Liver (tissue), 3 donors: ENCODE results near the gene P3H2.

Experiments
- GABPA ChIP-seq, 2 donors: IDR thresholded peaks in 1 of 2; conservative IDR thresholded peaks in 1 of 2; 2 replicates each; pipeline ENCODE4 v1.6.1; 2016; ENCODE audit warnings: antibody characterized with exemption in 2 of 2, mild to moderate bottlenecking in 1 of 2, moderate library complexity in 1 of 2
- RAD21 ChIP-seq, 2 donors: IDR thresholded peaks; 2 replicates each; pipeline ENCODE4 v1.6.1; 2016; ENCODE audit warnings: antibody characterized with exemption in 2 of 2, mild to moderate bottlenecking in 2 of 2
- TAF1 ChIP-seq: conservative IDR thresholded peaks from 2 replicates; pipeline ENCODE4 v1.6.1; 2016; ENCODE audit warnings: antibody characterized with exemption, mild to moderate bottlenecking
- TF ChIP-seq, protein P1 (sequence below): fragments of 150-350 bp; IDR thresholded peaks from 2 replicates; pipeline ENCODE4 v1.5.1; 2017; ENCODE audit warnings: improper control_type of control experiment, low read depth, low read length; ENCODE audit not compliant: missing input control
- donor health status: healthy.
- donor health status: healthy.

DNA sequence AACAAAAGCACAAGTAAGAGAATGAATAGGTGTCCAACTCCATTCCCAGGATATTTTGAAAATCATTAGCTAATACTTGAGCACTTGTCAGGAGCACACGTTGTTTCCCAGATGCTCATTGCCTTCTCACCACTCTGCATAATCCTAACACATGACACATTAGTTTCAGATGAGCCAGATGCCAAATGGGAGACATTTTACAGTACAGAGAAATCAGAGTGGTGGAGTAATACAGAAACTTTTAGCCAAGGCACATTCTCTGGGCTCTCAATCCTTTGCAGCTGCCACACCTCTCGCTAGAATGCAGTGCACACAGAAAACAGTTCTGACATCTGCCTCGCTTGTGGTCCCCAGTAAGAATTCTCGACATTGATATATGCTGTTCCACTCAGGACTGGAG is 76.6 kb downstream of the P3H2 start:
- TF ChIP-seq, protein P1, sequence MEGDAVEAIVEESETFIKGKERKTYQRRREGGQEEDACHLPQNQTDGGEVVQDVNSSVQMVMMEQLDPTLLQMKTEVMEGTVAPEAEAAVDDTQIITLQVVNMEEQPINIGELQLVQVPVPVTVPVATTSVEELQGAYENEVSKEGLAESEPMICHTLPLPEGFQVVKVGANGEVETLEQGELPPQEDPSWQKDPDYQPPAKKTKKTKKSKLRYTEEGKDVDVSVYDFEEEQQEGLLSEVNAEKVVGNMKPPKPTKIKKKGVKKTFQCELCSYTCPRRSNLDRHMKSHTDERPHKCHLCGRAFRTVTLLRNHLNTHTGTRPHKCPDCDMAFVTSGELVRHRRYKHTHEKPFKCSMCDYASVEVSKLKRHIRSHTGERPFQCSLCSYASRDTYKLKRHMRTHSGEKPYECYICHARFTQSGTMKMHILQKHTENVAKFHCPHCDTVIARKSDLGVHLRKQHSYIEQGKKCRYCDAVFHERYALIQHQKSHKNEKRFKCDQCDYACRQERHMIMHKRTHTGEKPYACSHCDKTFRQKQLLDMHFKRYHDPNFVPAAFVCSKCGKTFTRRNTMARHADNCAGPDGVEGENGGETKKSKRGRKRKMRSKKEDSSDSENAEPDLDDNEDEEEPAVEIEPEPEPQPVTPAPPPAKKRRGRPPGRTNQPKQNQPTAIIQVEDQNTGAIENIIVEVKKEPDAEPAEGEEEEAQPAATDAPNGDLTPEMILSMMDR, result no peak
- TF ChIP-seq GABPA (IDR thresholded peaks at IDR 0.05 in 1 of 2, conservative IDR thresholded peaks at IDR 0.05 in 1 of 2) (no peak), RAD21 (IDR thresholded peaks at IDR 0.05) (no peak), TAF1 (no peak)
